ENCODE measurements around the gene C20orf144.
"Not testable (repeated sequence)": the region's sequence is repeated elsewhere in the genome, so short reads cannot be mapped to it uniquely, and the experiment has no call there.

C20orf144 gene

DNA sequence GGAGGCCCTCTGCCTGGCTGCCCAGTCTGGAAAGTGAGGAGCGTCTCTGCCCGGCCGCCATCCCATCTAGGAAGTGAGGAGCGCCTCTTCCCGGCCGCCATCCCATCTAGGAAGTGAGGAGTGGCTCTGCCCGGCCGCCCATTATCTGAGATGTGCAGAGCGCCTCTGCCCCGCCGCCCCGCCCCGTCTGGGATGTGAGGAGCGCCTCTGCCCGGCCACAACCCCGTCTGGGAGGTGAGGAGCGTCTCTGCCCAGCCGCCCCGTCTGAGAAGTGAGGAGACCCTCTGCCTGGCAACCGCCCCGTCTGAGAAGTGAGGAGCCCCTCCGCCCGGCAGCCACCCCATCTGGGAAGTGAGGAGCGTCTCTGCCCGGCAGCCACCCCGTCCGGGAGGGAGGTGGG, 36.8 kb downstream of the C20orf144 start:
- DNase-seq: not testable (repeated sequence)

DNA sequence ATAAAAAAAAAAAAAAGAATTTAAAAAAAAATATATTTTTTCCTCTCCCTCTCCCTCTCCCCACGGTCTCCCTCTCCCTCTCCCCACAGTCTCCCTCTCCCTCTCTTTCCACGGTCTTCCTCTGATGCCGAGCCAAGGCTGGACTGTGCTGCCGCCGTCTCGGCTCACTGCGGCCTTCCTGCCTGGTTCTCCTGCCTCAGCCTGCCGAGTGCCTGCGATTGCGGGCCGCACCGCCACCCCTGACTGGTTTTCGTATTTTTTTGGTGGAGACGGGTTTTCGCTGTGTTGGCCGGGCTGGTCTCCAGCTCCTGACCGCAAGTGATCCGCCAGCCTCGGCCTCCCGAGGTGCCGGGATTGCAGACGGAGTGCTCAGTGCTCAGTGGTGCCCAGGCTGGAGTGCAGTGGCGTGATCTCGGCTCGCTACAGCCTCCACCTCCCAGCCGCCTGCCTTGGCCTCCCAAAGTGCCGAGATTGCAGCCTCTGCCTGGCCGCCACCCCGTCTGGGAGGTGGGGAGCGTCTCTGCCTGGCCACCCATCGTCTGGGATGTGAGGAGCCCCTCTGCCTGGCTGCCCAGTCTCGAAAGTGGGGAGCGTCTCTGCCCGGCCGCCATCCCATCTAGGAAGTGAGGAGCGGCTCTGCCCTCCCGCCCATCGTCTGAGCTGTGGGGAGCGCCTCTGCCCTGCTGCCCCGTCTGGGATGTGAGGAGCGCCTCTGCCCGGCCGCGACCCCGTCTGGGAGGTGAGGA, 38.7 kb downstream of the C20orf144 start:
- not testable (repeated sequence) for DNase-seq

DNA sequence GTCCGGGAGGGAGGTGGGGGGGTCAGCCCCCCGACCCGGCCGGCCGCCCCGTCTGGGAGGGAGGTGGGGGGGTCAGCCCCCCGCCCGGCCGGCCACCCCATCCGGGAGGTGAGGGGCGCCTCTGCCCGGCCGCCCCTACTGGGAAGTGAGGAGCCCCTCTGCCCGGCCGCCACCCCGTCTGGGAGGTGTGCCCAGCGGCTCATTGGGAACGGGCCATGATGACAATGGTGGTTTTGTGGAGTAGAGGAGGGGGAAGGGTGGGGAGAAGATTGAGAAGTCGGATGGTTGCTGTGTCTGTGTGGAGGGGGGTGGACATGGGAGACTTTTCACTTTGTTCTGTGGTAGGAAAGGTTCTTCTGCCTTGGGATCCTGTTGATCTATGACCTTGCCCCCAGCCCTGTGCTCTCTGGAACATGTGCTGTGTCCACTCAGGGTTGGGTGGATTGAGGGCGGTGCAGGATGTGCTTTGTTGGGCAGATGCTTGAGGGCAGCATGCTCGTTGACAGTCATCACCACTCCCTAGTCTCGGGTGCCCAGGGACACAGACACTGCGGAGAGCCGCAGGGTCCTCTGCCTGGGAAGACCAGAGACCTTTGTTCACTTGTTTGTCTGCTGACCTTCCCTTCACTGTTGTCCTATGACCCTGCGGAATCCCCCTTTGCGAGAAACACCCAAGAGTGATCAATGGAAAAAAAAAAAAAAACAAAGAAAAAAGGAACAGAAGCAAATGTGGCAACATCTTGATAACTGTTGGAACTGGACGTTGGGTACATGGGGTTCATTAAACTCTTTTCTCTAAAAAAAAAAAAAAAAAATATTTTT, 39.7 kb downstream of the C20orf144 start:
- DNase-seq: no peak

DNA sequence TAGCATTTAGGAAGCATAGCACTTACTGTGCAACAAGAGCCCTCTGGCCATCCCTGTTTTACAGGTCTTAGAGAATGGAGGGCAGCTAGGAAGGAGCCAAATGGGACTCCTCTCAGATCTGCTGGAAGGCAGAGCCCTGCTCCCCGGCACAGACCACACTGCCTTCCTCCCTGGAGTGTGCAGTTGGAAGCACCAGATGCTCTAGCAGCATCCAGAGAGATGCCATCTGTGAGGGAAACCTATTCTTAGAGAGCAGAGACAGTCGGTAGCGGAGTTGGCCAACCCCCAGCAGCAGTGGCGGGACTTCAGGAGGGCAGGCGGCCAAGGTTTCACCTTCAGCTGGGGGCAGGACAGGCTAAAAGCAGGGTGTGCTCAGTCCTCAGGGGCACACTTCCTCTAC, 40.7 kb downstream of the C20orf144 start:
- DNase-seq: no peak

DNA sequence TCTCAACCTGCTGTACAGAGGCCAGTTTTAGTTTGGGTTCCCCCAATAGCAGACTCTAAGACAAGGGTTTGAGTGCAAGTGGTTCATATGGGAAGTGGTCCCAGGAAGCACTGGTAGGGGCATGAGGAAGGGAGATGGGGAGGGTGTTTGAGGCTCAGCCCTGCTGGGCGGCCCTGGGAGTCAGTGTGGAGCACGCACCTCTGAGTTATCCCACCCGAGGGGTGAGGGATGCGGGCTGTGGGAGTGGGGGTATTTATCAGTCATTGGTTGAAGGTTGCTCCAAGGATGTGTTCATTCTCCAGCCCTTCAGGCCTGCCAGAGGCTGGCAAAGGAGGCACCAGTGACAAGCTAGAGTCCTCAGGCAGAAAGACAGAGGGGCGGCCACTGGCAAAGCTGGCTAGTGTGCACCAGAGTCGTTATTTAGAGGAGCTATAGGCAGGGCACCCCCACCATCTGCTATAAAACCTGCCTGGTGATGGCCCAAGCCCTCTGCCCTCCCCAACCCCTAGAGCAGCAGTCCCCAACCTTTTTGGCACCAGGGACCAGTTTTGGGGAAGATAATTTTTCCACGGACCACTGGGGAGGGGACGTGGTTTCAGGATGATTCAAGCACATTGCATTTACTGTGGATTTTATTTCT, 41.5 kb downstream of the C20orf144 start:
- DNase-seq: no peak

DNA sequence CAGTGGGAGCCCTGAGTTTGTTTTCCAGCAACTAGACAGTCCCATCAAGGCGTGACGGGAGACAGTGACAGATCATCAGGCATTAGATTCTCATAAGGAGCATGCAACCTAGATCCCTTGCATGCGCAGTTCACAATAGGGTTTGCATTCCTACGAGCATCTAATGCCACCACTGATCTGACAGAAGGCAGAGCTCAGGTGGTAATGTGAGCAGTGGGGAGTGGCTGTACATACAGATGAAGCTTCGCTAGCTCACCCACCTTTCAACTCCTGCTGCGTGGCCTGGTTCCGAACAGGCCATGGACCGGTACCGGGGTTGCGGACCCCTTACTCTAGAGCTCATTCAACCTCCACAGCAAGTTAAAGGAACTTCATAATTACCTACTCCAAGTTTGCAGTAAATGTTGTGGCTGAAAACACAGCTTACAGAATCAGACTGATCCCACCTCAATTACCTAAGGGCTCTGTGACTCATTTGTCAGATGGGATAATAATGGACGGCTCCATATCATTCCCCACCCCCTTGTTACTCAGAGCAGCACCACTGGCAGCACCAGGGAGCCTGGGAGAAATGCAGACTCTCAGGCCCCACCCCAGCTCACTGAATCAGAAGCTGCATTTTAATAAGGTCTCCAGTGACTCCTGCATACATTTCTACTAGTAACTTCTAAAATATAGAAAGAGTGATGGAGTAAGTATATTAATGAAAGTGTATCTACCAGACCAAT, 42.2 kb downstream of the C20orf144 start:
- DNase-seq: no peak

DNA sequence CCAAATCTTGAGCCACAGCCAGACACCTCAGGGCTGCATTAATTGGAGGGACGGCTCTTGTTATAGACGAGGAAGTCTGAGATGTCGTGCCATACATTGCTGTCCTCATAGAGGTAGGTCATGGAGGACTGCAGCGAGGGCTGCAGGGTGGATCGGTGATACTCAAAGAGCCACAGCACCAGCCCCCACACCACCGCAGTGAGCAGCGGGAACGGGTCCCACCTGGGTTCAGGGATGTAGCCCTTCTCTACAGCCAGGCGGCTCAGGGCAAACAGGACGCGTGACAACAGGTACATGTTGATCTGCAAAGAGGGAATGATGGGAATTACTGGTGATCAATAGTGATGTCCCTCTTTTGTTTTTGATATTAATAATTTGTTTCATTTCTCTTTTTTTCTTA, 45.5 kb downstream of the C20orf144 start:
- no peak for DNase-seq

DNA sequence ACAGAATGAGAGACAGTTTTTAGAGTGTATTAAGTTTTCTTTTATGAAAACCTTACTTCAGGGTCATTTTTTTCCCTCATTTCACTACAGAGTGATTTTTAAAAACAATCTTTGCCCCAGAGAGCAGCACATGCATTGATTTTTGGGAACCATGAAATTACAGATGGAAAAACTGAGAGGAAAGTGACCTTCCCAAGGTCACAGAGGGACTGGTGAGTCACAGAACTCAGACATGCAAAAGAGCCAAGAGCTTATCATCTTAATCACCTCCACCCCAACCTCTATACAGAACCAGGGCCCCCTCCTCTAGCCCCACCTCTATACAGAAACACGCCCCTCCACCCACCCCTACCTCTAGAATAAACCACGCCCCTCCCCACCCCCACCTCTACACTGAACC, 47.3 kb downstream of the C20orf144 start:
- no peak for DNase-seq

DNA sequence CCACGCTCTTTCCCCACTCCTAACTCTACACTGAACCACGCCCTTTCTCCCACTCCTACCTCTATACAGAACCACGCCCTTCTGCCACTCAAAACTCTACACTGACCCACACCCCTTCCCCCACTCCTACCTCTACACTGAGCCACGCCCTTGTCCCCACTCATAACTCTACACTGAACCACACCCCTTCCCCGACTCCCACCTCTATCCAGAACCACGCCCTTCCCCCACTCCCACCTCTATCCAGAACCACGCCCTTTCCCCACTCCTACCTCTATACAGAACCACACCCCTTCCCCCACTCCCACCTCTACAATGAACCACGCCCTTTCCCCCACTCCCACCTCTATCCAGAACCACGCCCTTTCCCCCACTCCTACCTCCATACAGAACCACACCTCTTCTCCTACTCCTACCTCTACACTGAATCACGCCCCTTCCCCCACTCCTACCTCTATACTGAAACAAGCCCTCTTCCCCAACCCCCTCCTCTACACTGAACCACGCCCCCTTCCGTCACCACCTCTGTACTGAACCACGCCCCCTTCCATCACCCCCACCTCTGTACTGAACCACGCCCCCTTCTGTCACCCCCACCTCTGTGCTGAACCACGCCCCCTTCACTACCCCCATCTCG, 47.9 kb downstream of the C20orf144 start:
- no peak for DNase-seq

DNA sequence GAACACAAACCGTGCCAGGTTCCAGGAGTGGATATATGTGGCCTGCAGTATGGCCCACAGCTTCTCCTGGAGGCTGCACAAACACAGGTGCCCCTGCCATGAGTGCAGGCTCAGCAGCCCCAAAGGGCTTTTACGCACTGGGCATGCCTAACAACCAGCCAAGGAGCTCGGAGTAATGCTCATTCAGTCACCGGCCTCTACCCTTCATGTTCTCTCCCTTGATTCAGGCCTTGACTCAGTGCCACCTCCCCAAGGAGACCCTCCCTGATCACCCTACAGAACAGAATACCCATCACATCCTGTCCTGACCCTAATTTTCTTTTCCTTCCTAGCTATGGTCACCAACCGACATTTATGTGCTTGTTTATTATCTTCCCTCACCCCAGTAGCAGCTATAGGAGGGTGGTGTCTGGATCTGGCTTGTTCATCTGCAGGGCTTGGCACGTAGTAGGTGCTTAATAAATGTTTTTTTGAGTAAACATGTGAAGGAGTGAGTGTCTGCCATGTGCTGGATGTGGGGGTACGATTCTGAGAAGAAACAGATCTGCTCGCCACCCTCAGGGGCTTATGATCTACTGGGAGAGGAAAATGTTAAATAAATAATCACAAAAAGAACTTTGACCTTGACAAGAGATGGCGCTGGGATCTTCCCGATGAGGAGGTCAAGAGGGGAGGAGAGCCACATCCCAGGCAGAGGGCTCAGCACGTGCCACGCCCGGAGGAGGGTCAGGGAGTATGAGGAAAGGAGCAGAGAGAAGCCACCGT, 48.7 kb downstream of the C20orf144 start:
- DNase-seq: no peak

DNA sequence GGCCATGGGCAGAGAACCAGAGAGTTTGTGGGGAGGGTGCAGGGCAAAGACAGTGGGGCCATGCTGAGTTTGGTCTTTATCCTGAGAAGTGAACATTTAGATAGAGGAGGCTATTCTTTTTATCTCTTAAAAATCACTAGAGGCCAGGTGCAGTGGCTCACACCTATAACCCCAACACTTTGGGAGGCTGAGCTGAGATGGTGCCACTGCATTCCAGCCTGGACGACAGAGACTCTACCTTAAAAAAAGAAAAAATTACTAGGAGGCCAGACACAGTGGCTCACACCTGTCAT, 49.3 kb downstream of the C20orf144 start:
- DNase-seq: no peak
